Activated CD8-positive, alpha-beta memory T cell treated with anti-CD3 and anti-CD28 coated beads, Interleukin-2, amount 10 ng/mL, durations not matched to agents 7 days and 5 days (primary cell): ENCODE results near the gene MAP1B. TPM values are rescaled to one million over a fixed set of nuclear protein-coding genes. Genes with fewer than 3 reads are reported as not detected.
A peak's percentile ranks its signal among the peaks of the same experiment; 100 is the strongest.

Source experiments
- ATAC-seq: fragments of 150-1000 bp; cut with Tn5 transposase; one replicate; pipeline ENCODE4 v1.10.0; 2021; ENCODE audit warnings: moderate library complexity
- CTCF ChIA-PET: fragments of 350-600 bp; sonication (Branson Sonifier 250); formaldehyde crosslinking; loops from one replicate; lab custom pipeline; 2021; ENCODE audit warnings: antibody characterized with exemption; lab: Charles Lee
- DNase-seq: peaks from one replicate; pipeline ENCODE4 v3.0.0-alpha.2; 2020
- H3K27ac Mint-ChIP-seq: one replicate; pipeline ENCODE4 v1.8.0; 2021; ENCODE audit warnings: mild to moderate bottlenecking, mixed read lengths
- H3K27me3 Mint-ChIP-seq: one replicate; pipeline ENCODE4 v1.8.0; 2021; ENCODE audit warnings: mixed read lengths
- H3K36me3 Mint-ChIP-seq: one replicate; pipeline ENCODE4 v1.8.0; 2021; ENCODE audit warnings: mild to moderate bottlenecking, mixed read lengths
- H3K4me1 Mint-ChIP-seq: one replicate; pipeline ENCODE4 v1.8.0; 2021; ENCODE audit warnings: mixed read lengths
- H3K4me3 Mint-ChIP-seq: one replicate; pipeline ENCODE4 v1.8.0; 2021; ENCODE audit warnings: mild to moderate bottlenecking, moderate library complexity, mixed read lengths
- H3K9me3 Mint-ChIP-seq: one replicate; pipeline ENCODE4 v1.8.0; 2022; ENCODE audit warnings: low read depth, mixed read lengths
- total RNA-seq, 2 experiments: library from RNA; stranded (reverse); gene quantifications; one replicate each; pipeline ENCODE4 v1.2.3, GENCODE V29; 2021

MAP1B gene
- total RNA-seq, 2 experiments from 2014 or later = 0.03 to 0.54 TPM

- Mint-ChIP-seq H3K4me1 (no peaks in the 10 kb centered on the region), H3K36me3 (no peaks in the 10 kb centered on the region), H3K27ac (no peak overlapping the region), H3K4me3 (no peak overlapping the region), H3K27me3 (peaks cover 63% of the 10 kb centered on the region), H3K9me3 (no peaks in the 10 kb centered on the region)
- DNase-seq (no peak), ATAC-seq (no peak)
- CTCF ChIA-PET = no interaction called here
These were observed 19.5 kb downstream of the MAP1B start for GRCh38 chr5:72126796-72127195.

- CTCF ChIA-PET = no interaction called here
- no peaks in the 10 kb centered on the region for H3K9me3 Mint-ChIP-seq
- H3K27me3 Mint-ChIP-seq = peaks cover 68% of the 10 kb centered on the region
- no peak for DNase-seq
- no peak for ATAC-seq
- no peak overlapping the region for H3K4me3 Mint-ChIP-seq
- H3K27ac Mint-ChIP-seq = no peak overlapping the region
- no peaks in the 10 kb centered on the region for H3K36me3 Mint-ChIP-seq
- H3K4me1 Mint-ChIP-seq = no peaks in the 10 kb centered on the region
These were observed 22.4 kb downstream of the MAP1B start for GRCh38 chr5:72129725-72130124.

- H3K36me3 Mint-ChIP-seq = no peaks in the 10 kb centered on the region
- H3K9me3 Mint-ChIP-seq = no peaks in the 10 kb centered on the region
- CTCF ChIA-PET = no interaction called here
- no peaks in the 10 kb centered on the region for H3K4me1 Mint-ChIP-seq
- no peak overlapping the region for H3K4me3 Mint-ChIP-seq
- ATAC-seq (no peak), DNase-seq (no peak)
- peaks cover 67% of the 10 kb centered on the region for H3K27me3 Mint-ChIP-seq
- H3K27ac Mint-ChIP-seq = no peak overlapping the region
These were observed 23.1 kb downstream of the MAP1B start for GRCh38 chr5:72130351-72130761.

- H3K36me3 Mint-ChIP-seq = no peaks in the 10 kb centered on the region
- ATAC-seq = no peak
- no peaks in the 10 kb centered on the region for H3K9me3 Mint-ChIP-seq
- no peak overlapping the region for H3K27ac Mint-ChIP-seq
- no peak overlapping the region for H3K4me3 Mint-ChIP-seq
- CTCF ChIA-PET = interaction anchor here (1.0 kb wide), 1 partner anchor 175 kb away, joined by 4 read pairs; no protein-coding TSS in a partner anchor
- no peak for DNase-seq
- no peaks in the 10 kb centered on the region for H3K4me1 Mint-ChIP-seq
- H3K27me3 Mint-ChIP-seq = peaks cover 72% of the 10 kb centered on the region
These were observed 26.1 kb downstream of the MAP1B start for GRCh38 chr5:72133212-72133990.

GRCh38 chr5:72134226-72134899 is 27.1 kb downstream of the MAP1B start:
- no peak for ATAC-seq
- no peak for DNase-seq
- H3K36me3 Mint-ChIP-seq = no peaks in the 10 kb centered on the region
- H3K27me3 Mint-ChIP-seq = peaks cover 76% of the 10 kb centered on the region
- CTCF ChIA-PET = no interaction called here
- H3K9me3 Mint-ChIP-seq = no peaks in the 10 kb centered on the region
- no peak overlapping the region for H3K4me3 Mint-ChIP-seq
- no peak overlapping the region for H3K27ac Mint-ChIP-seq
- H3K4me1 Mint-ChIP-seq = peaks cover 8% of the 10 kb centered on the region

- ATAC-seq (no peak), DNase-seq (no peak)
- Mint-ChIP-seq H3K36me3 (no peaks in the 10 kb centered on the region), H3K4me3 (no peak overlapping the region), H3K27ac (no peak overlapping the region), H3K9me3 (no peaks in the 10 kb centered on the region), H3K27me3 (peaks cover 84% of the 10 kb centered on the region), H3K4me1 (peaks cover 11% of the 10 kb centered on the region)
- CTCF ChIA-PET = interaction anchor here (1.0 to 1.1 kb wide), 2 partner anchors 107 to 170 kb away, joined by 3 to 4 read pairs; no protein-coding TSS in a partner anchor
These were observed 30.6 kb downstream of the MAP1B start for GRCh38 chr5:72137826-72138409.

- Mint-ChIP-seq H3K27me3 (peaks cover 84% of the 10 kb centered on the region), H3K9me3 (no peaks in the 10 kb centered on the region), H3K4me3 (no peak overlapping the region), H3K4me1 (peaks cover 11% of the 10 kb centered on the region), H3K27ac (no peak overlapping the region), H3K36me3 (no peaks in the 10 kb centered on the region)
- peak; percentile 94 for ATAC-seq
- peak; percentile 45 for DNase-seq
- CTCF ChIA-PET = interaction anchor here (1.0 kb wide), 1 partner anchor 169 kb away, joined by 3 read pairs; no protein-coding TSS in a partner anchor
These were observed 31.8 kb downstream of the MAP1B start for GRCh38 chr5:72138943-72139521.

- H3K4me3 Mint-ChIP-seq = no peak overlapping the region
- DNase-seq = no peak
- H3K9me3 Mint-ChIP-seq = no peaks in the 10 kb centered on the region
- H3K4me1 Mint-ChIP-seq = peaks cover 11% of the 10 kb centered on the region
- no peak overlapping the region for H3K27ac Mint-ChIP-seq
- ATAC-seq = no peak
- CTCF ChIA-PET = no interaction called here
- peaks cover 84% of the 10 kb centered on the region for H3K27me3 Mint-ChIP-seq
- no peaks in the 10 kb centered on the region for H3K36me3 Mint-ChIP-seq
These were observed 33.4 kb downstream of the MAP1B start for GRCh38 chr5:72140711-72141110.

GRCh38 chr5:72141440-72142355 is 34.4 kb downstream of the MAP1B start:
- Mint-ChIP-seq H3K27me3 (peaks cover 83% of the 10 kb centered on the region), H3K27ac (no peak overlapping the region), H3K4me1 (peaks cover 11% of the 10 kb centered on the region), H3K4me3 (no peak overlapping the region), H3K9me3 (no peaks in the 10 kb centered on the region), H3K36me3 (no peaks in the 10 kb centered on the region)
- CTCF ChIA-PET = no interaction called here
- DNase-seq (no peak), ATAC-seq (no peak)

GRCh38 chr5:72144762-72145161 is 37.5 kb downstream of the MAP1B start:
- no peak overlapping the region for H3K27ac Mint-ChIP-seq
- no peaks in the 10 kb centered on the region for H3K9me3 Mint-ChIP-seq
- DNase-seq (no peak), ATAC-seq (no peak)
- no peak overlapping the region for H3K4me3 Mint-ChIP-seq
- H3K4me1 Mint-ChIP-seq = no peaks in the 10 kb centered on the region
- no peaks in the 10 kb centered on the region for H3K36me3 Mint-ChIP-seq
- CTCF ChIA-PET = interaction anchor here (0.6 kb wide), 1 partner anchor 17 kb away, joined by 3 read pairs; no protein-coding TSS in a partner anchor
- H3K27me3 Mint-ChIP-seq = peaks cover 78% of the 10 kb centered on the region

- Mint-ChIP-seq H3K36me3 (no peaks in the 10 kb centered on the region), H3K27ac (no peak overlapping the region), H3K27me3 (peaks cover 77% of the 10 kb centered on the region), H3K9me3 (no peaks in the 10 kb centered on the region), H3K4me1 (no peaks in the 10 kb centered on the region), H3K4me3 (no peak overlapping the region)
- no peak for ATAC-seq
- CTCF ChIA-PET = no interaction called here
- DNase-seq = no peak
These were observed 38.1 kb downstream of the MAP1B start for GRCh38 chr5:72145348-72145747.

- Mint-ChIP-seq H3K9me3 (no peaks in the 10 kb centered on the region), H3K36me3 (no peaks in the 10 kb centered on the region), H3K27ac (no peak overlapping the region), H3K4me3 (no peak overlapping the region), H3K4me1 (no peaks in the 10 kb centered on the region), H3K27me3 (peaks cover 72% of the 10 kb centered on the region)
- no peak for DNase-seq
- CTCF ChIA-PET = no interaction called here
- no peak for ATAC-seq
These were observed 38.8 kb downstream of the MAP1B start for GRCh38 chr5:72146056-72146455.
